B cell (primary cell): ENCODE results near the gene PPP2R5A. TPM values are rescaled to one million over a fixed set of nuclear protein-coding genes. Genes with fewer than 3 reads are reported as not detected.

Source experiments
- ATAC-seq: fragments of 200-7000 bp; cut with Tn5 transposase; one replicate; pipeline ENCODE4 v1.10.0; 2021; ENCODE audit warnings: low read depth, mild to moderate bottlenecking, moderate number of reproducible peaks, moderate library complexity
- CTCF ChIA-PET: fragments of 350-600 bp; sonication (Branson Sonifier 250); formaldehyde crosslinking; loops from one replicate; lab custom pipeline; 2021; ENCODE audit warnings: antibody characterized with exemption, inconsistent platforms; lab: Charles Lee
- POLR2A ChIA-PET: fragments of 350-600 bp; sonication (Branson Sonifier 250); formaldehyde crosslinking; loops from one replicate; lab custom pipeline; 2021; ENCODE audit warnings: antibody characterized with exemption; lab: Charles Lee
- DNase-seq: peaks from one replicate; pipeline ENCODE4 v3.0.0; 2013
- H2AFZ ChIP-seq: 2 replicates; pipeline ENCODE4 v1.6.1; 2012; ENCODE audit warnings: mild to moderate bottlenecking, low read depth, low read length; ENCODE audit not compliant: insufficient read depth, poor library complexity, severe bottlenecking
- H3K27ac ChIP-seq, 2 donors: 1 replicate in 1 of 2; 2 replicates in 1 of 2; pipeline ENCODE4 v1.5.1; 2012 to 2013; ENCODE audit warnings: low read length in 2 of 2, mild to moderate bottlenecking in 2 of 2, moderate library complexity in 1 of 2
- H3K27me3 ChIP-seq, 4 experiments: fragments of 200-600 bp in 1 of 4; sonication (generic) in 1 of 4; replicated peaks in 1 of 4; 1 replicate in 2 of 4; 2 replicates in 2 of 4; pipeline versions ENCODE4 v1.6.1 to v1.7.0; 2013 to 2016; ENCODE audit warnings: low read length in 3 of 4, mild to moderate bottlenecking in 2 of 4, mixed read lengths in 1 of 4, moderate library complexity in 1 of 4; ENCODE audit not compliant: insufficient read depth in 4 of 4, control insufficient read depth in 3 of 4; ENCODE audit errors: control extremely low read depth in 1 of 4
- H3K36me3 ChIP-seq, 2 experiments: replicated peaks in 1 of 2; 1 replicate in 1 of 2; 2 replicates in 1 of 2; pipeline versions ENCODE4 v1.6.1 to v1.7.1; 2013; ENCODE audit warnings: low read length in 1 of 2; ENCODE audit not compliant: insufficient read depth in 2 of 2, control insufficient read depth in 1 of 2; ENCODE audit errors: control extremely low read depth in 1 of 2, extremely low read depth in 1 of 2
- H3K4me1 ChIP-seq, 2 donors: fragments of 200-600 bp in 1 of 2; sonication (generic) in 1 of 2; 1 replicate in 1 of 2; 2 replicates in 1 of 2; pipeline versions ENCODE4 v1.5.1 to v1.6.1; 2013 to 2017; ENCODE audit warnings: low read length in 2 of 2; ENCODE audit not compliant: control insufficient read depth in 2 of 2, insufficient read depth in 2 of 2
- H3K4me2 ChIP-seq: replicated peaks from 2 replicates; pipeline ENCODE3; 2012; ENCODE audit warnings: mild to moderate bottlenecking, low read depth, low read length; ENCODE audit not compliant: poor library complexity, severe bottlenecking
- H3K4me3 ChIP-seq, 5 experiments: fragments of 200-600 bp in 1 of 5; sonication (generic) in 1 of 5; 1 replicate in 3 of 5; 2 replicates in 2 of 5; pipeline versions ENCODE4 v1.5.1 to v1.7.0; 2011 to 2016; ENCODE audit warnings: low read length in 4 of 5, mild to moderate bottlenecking in 4 of 5, low read depth in 2 of 5, control low read depth in 1 of 5, moderate library complexity in 1 of 5; ENCODE audit not compliant: insufficient read depth in 1 of 5; ENCODE audit errors: control extremely low read depth in 1 of 5, extremely low read depth in 1 of 5
- H3K79me2 ChIP-seq: fragments of 200-600 bp; sonication (generic); one replicate; pipeline ENCODE4 v1.6.0; 2016; ENCODE audit warnings: low read length; ENCODE audit not compliant: control insufficient read depth, insufficient read depth
- H3K9ac ChIP-seq: fragments of 200-600 bp; sonication (generic); 2 replicates; pipeline ENCODE4 v1.6.1; 2017; ENCODE audit warnings: mild to moderate bottlenecking, low read length, moderate library complexity
- H3K9me3 ChIP-seq, 3 donors: one replicate each; pipeline versions ENCODE4 v1.6.1 to v1.7.1; 2013; ENCODE audit warnings: low read length in 2 of 3; ENCODE audit not compliant: control insufficient read depth in 2 of 3, insufficient read depth in 1 of 3; ENCODE audit errors: control extremely low read depth in 1 of 3
- H4K20me1 ChIP-seq: 2 replicates; pipeline ENCODE4 v1.6.0; 2012; ENCODE audit warnings: mild to moderate bottlenecking, low read length; ENCODE audit not compliant: insufficient read depth, control insufficient read depth, poor library complexity, severe bottlenecking
- H3K27ac Mint-ChIP-seq: one replicate; pipeline ENCODE4 v1.8.0; 2021; ENCODE audit warnings: mixed read lengths
- H3K27me3 Mint-ChIP-seq: one replicate; pipeline ENCODE4 v1.8.0; 2021; ENCODE audit warnings: mixed read lengths
- H3K4me1 Mint-ChIP-seq: one replicate; pipeline ENCODE4 v1.8.0; 2021; ENCODE audit warnings: mixed read lengths
- H3K4me3 Mint-ChIP-seq: one replicate; pipeline ENCODE4 v1.8.0; 2021; ENCODE audit warnings: mixed read lengths
- H3K9me3 Mint-ChIP-seq: one replicate; pipeline ENCODE4 v1.8.0; 2022; ENCODE audit warnings: mixed read lengths; ENCODE audit not compliant: insufficient read depth
- EZH2 ChIP-seq: IDR thresholded peaks from 2 replicates; pipeline ENCODE4 v1.6.1; 2012; ENCODE audit warnings: borderline replicate concordance, low read depth, mild to moderate bottlenecking, moderate library complexity, low read length; ENCODE audit not compliant: insufficient read depth, poor library complexity, severe bottlenecking
- WGBS: methylation state at CpG from one replicate; pipeline ENCODE4 v1.1.5; 2013; ENCODE audit warnings: missing lambda C conversion rate; ENCODE audit not compliant: insufficient coverage; 5-methylcytosine and 5-hydroxymethylcytosine counted together
- intact Hi-C: fragments of 100-400 bp; cut with micrococcal nuclease; formaldehyde crosslinking; loops from one replicate; pipeline ENCODE4 v1.10.0; 2022
- polyA plus RNA-seq: library from polyadenylated mRNA; depleted of rRNA; stranded (reverse); fragments of >200 nt; gene quantifications from 2 replicates; pipeline ENCODE4 v1.2.3, GENCODE V29; 2012
- total RNA-seq, 2 donors: library from RNA; stranded (reverse); fragments of 120-200 nt in 1 of 2; gene quantifications; 1 replicate in 1 of 2; 2 replicates in 1 of 2; pipeline versions ENCODE4 v1.2.3 to v1.2.4, GENCODE V29; 2013 to 2022
- TF ChIP-seq, protein P1 (sequence below): fragments of 200-600 bp; IDR thresholded peaks from one replicate; pipeline ENCODE4 v1.8.0; 2022; ENCODE audit warnings: antibody characterized with exemption, mild to moderate bottlenecking

Gene PPP2R5A
- total and polyA plus RNA-seq, 2 donors (not counting 1 experiment from before 2014, with no cell fraction given) = 22.4 to 43.4 TPM

DNA sequence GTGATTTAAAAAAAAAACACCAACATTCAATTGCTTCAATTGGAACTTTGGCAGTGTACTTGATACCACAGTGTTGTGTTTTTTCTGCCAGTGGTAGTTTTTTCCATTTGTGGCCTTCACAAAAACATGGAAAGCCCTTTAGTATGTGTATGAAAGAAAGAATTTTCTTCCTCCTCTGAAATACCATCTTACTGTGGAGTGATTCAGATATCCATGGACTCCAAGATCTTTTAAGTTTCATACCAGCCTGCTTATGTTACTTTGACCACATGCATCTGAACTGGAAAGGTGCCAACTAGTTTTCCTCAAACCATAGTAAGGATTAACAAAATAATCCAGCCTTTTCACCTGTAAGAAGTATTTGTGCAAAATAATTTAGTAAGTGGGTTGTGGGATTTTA is 3.4 kb downstream of the PPP2R5A start:
- ATAC-seq (no peak), DNase-seq (no peak)
- Mint-ChIP-seq H3K4me3 (peak overlapping the region; percentile 62), H3K4me1 (peaks cover 71% of the 10 kb centered on the region), H3K9me3 (no peaks in the 10 kb centered on the region), H3K27ac (peak overlapping the region; percentile 54), H3K27me3 (no peaks in the 10 kb centered on the region)
- H3K4me2 ChIP-seq = peak overlapping the region; percentile 49
- peaks cover 38 to 58% of the 10 kb centered on the region in 2 donors for H3K4me1 ChIP-seq
- H3K27me3 ChIP-seq = no peaks in the 10 kb centered on the region
- H3K9me3 ChIP-seq = no peaks in the 10 kb centered on the region
- H3K4me3 ChIP-seq = peak overlapping the region in 2 of 5 experiments; percentile 18 to 96
- peaks cover 73% of the 10 kb centered on the region for H3K79me2 ChIP-seq
- H4K20me1 ChIP-seq = peaks cover 32% of the 10 kb centered on the region
- CTCF ChIA-PET = interaction anchor here (0.7 to 3.4 kb wide), 4 partner anchors 167 to 253 kb away, joined by 3 to 37 read pairs (median 27); partner anchors contain the start of genes DTL and INTS7
- H3K9ac ChIP-seq = peak overlapping the region; percentile 13
- POLR2A ChIA-PET = no interaction called here
- TF ChIP-seq EZH2 = no peak
- TF ChIP-seq, protein P1, sequence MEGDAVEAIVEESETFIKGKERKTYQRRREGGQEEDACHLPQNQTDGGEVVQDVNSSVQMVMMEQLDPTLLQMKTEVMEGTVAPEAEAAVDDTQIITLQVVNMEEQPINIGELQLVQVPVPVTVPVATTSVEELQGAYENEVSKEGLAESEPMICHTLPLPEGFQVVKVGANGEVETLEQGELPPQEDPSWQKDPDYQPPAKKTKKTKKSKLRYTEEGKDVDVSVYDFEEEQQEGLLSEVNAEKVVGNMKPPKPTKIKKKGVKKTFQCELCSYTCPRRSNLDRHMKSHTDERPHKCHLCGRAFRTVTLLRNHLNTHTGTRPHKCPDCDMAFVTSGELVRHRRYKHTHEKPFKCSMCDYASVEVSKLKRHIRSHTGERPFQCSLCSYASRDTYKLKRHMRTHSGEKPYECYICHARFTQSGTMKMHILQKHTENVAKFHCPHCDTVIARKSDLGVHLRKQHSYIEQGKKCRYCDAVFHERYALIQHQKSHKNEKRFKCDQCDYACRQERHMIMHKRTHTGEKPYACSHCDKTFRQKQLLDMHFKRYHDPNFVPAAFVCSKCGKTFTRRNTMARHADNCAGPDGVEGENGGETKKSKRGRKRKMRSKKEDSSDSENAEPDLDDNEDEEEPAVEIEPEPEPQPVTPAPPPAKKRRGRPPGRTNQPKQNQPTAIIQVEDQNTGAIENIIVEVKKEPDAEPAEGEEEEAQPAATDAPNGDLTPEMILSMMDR = no peak
- H3K27ac ChIP-seq = peak overlapping the region in 1 of 2 donors; percentile 30
- no peaks in the 10 kb centered on the region for H3K36me3 ChIP-seq
- no peak overlapping the region for H2AFZ ChIP-seq
- intact Hi-C loops = loop anchor here (5.0 to 10.0 kb wide), 4 partner anchors 104 to 1031 kb away; partner anchors contain the start of genes NENF and RCOR3

DNA sequence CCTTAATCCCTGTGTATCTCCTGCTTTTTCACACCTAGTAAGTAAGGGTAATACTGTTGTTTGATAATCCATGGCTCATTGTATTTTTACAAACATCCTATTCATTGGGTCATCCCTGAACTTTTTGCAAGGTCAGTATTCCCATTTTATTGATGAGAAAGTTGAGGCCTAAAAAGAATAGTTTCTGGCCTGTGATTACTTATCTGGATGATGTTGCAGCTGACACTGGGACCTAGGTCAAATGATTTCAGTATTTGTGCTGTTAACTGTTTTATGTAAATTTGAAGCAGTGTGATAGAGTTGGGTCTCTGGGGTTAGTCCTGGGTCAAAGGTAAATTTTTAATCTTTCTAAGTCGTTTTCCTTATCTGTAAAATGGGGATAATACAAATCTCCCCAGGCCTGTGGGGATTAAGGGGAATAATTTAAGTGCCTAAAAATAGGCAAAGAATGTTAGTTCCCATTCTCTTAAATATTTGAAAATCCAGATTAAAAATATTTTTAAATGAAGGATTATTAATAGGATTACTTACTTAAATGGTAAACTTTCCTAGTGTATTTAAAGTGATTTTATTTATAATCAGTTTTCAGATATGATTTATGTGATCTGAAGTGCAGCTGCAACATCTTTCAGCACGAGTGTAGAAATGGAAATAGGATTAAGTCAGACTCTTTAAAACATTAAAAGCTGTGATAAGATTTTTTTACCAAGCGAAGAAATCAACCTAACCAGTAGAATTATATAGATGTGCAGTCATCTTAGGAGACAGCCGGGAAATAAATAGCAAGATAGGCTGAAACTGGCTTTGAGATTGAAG is 4.3 kb downstream of the PPP2R5A start:
- no peaks in the 10 kb centered on the region for H3K9me3 ChIP-seq
- POLR2A ChIA-PET = no interaction called here
- DNase-seq (no peak), ATAC-seq (no peak)
- peaks cover 34% of the 10 kb centered on the region for H4K20me1 ChIP-seq
- peaks cover 81% of the 10 kb centered on the region for H3K79me2 ChIP-seq
- H3K27me3 ChIP-seq = no peaks in the 10 kb centered on the region
- no peaks in the 10 kb centered on the region for H3K27me3 Mint-ChIP-seq
- H3K4me1 ChIP-seq = peaks cover 32 to 54% of the 10 kb centered on the region in 2 donors
- TF ChIP-seq, protein P1 = no peak
- peak overlapping the region; percentile 16 for H3K27ac Mint-ChIP-seq
- H3K4me2 ChIP-seq = peak overlapping the region; percentile 13
- H3K4me3 Mint-ChIP-seq = peak overlapping the region; percentile 54
- H3K9me3 Mint-ChIP-seq = no peaks in the 10 kb centered on the region
- no peak overlapping the region for H3K9ac ChIP-seq
- WGBS = 100% methylated on average over 1 of the region's 4 CpGs
- peaks cover 67% of the 10 kb centered on the region for H3K4me1 Mint-ChIP-seq
- peak overlapping the region in 1 of 2 donors; percentile 46 for H3K27ac ChIP-seq
- no peak overlapping the region for H2AFZ ChIP-seq
- no peak overlapping the region for H3K4me3 ChIP-seq
- CTCF ChIA-PET = interaction anchor here (0.5 to 8.5 kb wide), 4 partner anchors 131 to 225 kb away, joined by 3 to 101 read pairs (median 64); no protein-coding TSS in a partner anchor
- H3K36me3 ChIP-seq = no peaks in the 10 kb centered on the region
- intact Hi-C loops = loop anchor here (2.0 to 10.0 kb wide), 5 partner anchors 105 to 1032 kb away; partner anchors contain the start of genes NENF and RCOR3
